ENCODE data around the gene DAB2.

DAB2 gene

GRCh38 chr5:39428640-39429039 lies 3.9 kb upstream of the DAB2 start:
- H3K4me3 ChIP-seq (ENCODE audit: low read depth, low read length), result no peak overlapping the region
- peaks cover 10% of the 10 kb centered on the region for H3K4me1 ChIP-seq (ENCODE audit: control insufficient read depth, insufficient read depth, low read length)
- H3K36me3 ChIP-seq (ENCODE audit: control insufficient read depth, insufficient read depth, low read length), result no peaks in the 10 kb centered on the region
- H3K9me3 ChIP-seq (ENCODE audit: control insufficient read depth, insufficient read depth, low read length), result no peaks in the 10 kb centered on the region
- no peak overlapping the region for H3K9ac ChIP-seq (ENCODE audit: low read depth, low read length)
- H3K27me3 ChIP-seq (ENCODE audit: control insufficient read depth, insufficient read depth, low read length), result peaks cover 17% of the 10 kb centered on the region

GRCh38 chr5:39427633-39428032 lies 2.9 kb upstream of the DAB2 start:
- H3K27me3 ChIP-seq (ENCODE audit: control insufficient read depth, insufficient read depth, low read length), result peaks cover 25% of the 10 kb centered on the region
- H3K4me1 ChIP-seq (ENCODE audit: control insufficient read depth, insufficient read depth, low read length), result peaks cover 10% of the 10 kb centered on the region
- no peaks in the 10 kb centered on the region for H3K36me3 ChIP-seq (ENCODE audit: control insufficient read depth, insufficient read depth, low read length)
- no peaks in the 10 kb centered on the region for H3K9me3 ChIP-seq (ENCODE audit: control insufficient read depth, insufficient read depth, low read length)
- no peak overlapping the region for H3K9ac ChIP-seq (ENCODE audit: low read depth, low read length)
- no peak overlapping the region for H3K4me3 ChIP-seq (ENCODE audit: low read depth, low read length)

GRCh38 chr5:39427229-39427628 lies 2.4 kb upstream of the DAB2 start:
- no peaks in the 10 kb centered on the region for H3K9me3 ChIP-seq (ENCODE audit: control insufficient read depth, insufficient read depth, low read length)
- H3K4me3 ChIP-seq (ENCODE audit: low read depth, low read length), result no peak overlapping the region
- H3K27me3 ChIP-seq (ENCODE audit: control insufficient read depth, insufficient read depth, low read length), result peaks cover 27% of the 10 kb centered on the region
- peaks cover 13% of the 10 kb centered on the region for H3K4me1 ChIP-seq (ENCODE audit: control insufficient read depth, insufficient read depth, low read length)
- H3K9ac ChIP-seq (ENCODE audit: low read depth, low read length), result no peak overlapping the region
- no peaks in the 10 kb centered on the region for H3K36me3 ChIP-seq (ENCODE audit: control insufficient read depth, insufficient read depth, low read length)

- Histone ChIP-seq H3K27me3 (ENCODE audit: control insufficient read depth, insufficient read depth, low read length) (peaks cover 27% of the 10 kb centered on the region), H3K4me3 (ENCODE audit: low read depth, low read length) (no peak overlapping the region), H3K9ac (ENCODE audit: low read depth, low read length) (no peak overlapping the region), H3K9me3 (ENCODE audit: control insufficient read depth, insufficient read depth, low read length) (no peaks in the 10 kb centered on the region), H3K36me3 (ENCODE audit: control insufficient read depth, insufficient read depth, low read length) (no peaks in the 10 kb centered on the region), H3K4me1 (ENCODE audit: control insufficient read depth, insufficient read depth, low read length) (peaks cover 13% of the 10 kb centered on the region)
Observed at GRCh38 chr5:39426746-39427105, 1.9 kb upstream of the DAB2 start.

GRCh38 chr5:39426051-39426745 lies 1.4 kb upstream of the DAB2 start:
- peaks cover 13% of the 10 kb centered on the region for H3K4me1 ChIP-seq (ENCODE audit: control insufficient read depth, insufficient read depth, low read length)
- no peaks in the 10 kb centered on the region for H3K9me3 ChIP-seq (ENCODE audit: control insufficient read depth, insufficient read depth, low read length)
- no peak overlapping the region for H3K9ac ChIP-seq (ENCODE audit: low read depth, low read length)

GRCh38 chr5:39423331-39423751 lies 1.4 kb downstream of the DAB2 start:
- H3K9ac ChIP-seq (ENCODE audit: low read depth, low read length), result no peak overlapping the region
- peaks cover 27% of the 10 kb centered on the region for H3K27me3 ChIP-seq (ENCODE audit: control insufficient read depth, insufficient read depth, low read length)
- H3K4me3 ChIP-seq (ENCODE audit: low read depth, low read length), result no peak overlapping the region
- H3K4me1 ChIP-seq (ENCODE audit: control insufficient read depth, insufficient read depth, low read length), result peaks cover 13% of the 10 kb centered on the region
- no peaks in the 10 kb centered on the region for H3K36me3 ChIP-seq (ENCODE audit: control insufficient read depth, insufficient read depth, low read length)
- H3K9me3 ChIP-seq (ENCODE audit: control insufficient read depth, insufficient read depth, low read length), result no peaks in the 10 kb centered on the region

More at GRCh38 chr5:39426051-39426745, 1.4 kb upstream of the DAB2 start:
- Histone ChIP-seq H3K4me3 (ENCODE audit: low read depth, low read length) (no peak overlapping the region), H3K36me3 (ENCODE audit: control insufficient read depth, insufficient read depth, low read length) (no peaks in the 10 kb centered on the region), H3K27me3 (ENCODE audit: control insufficient read depth, insufficient read depth, low read length) (peaks cover 27% of the 10 kb centered on the region)

GRCh38 chr5:39422728-39423285 lies 2.0 kb downstream of the DAB2 start:
- H3K9me3 ChIP-seq (ENCODE audit: control insufficient read depth, insufficient read depth, low read length), result no peaks in the 10 kb centered on the region
- no peak overlapping the region for H3K4me3 ChIP-seq (ENCODE audit: low read depth, low read length)
- H3K36me3 ChIP-seq (ENCODE audit: control insufficient read depth, insufficient read depth, low read length), result no peaks in the 10 kb centered on the region
- peaks cover 27% of the 10 kb centered on the region for H3K27me3 ChIP-seq (ENCODE audit: control insufficient read depth, insufficient read depth, low read length)
- peaks cover 13% of the 10 kb centered on the region for H3K4me1 ChIP-seq (ENCODE audit: control insufficient read depth, insufficient read depth, low read length)
- no peak overlapping the region for H3K9ac ChIP-seq (ENCODE audit: low read depth, low read length)

GRCh38 chr5:39422036-39422606 lies 2.7 kb downstream of the DAB2 start:
- Histone ChIP-seq H3K4me1 (ENCODE audit: control insufficient read depth, insufficient read depth, low read length) (peaks cover 8% of the 10 kb centered on the region), H3K36me3 (ENCODE audit: control insufficient read depth, insufficient read depth, low read length) (no peaks in the 10 kb centered on the region), H3K9me3 (ENCODE audit: control insufficient read depth, insufficient read depth, low read length) (no peaks in the 10 kb centered on the region), H3K27me3 (ENCODE audit: control insufficient read depth, insufficient read depth, low read length) (peaks cover 27% of the 10 kb centered on the region), H3K9ac (ENCODE audit: low read depth, low read length) (no peak overlapping the region), H3K4me3 (ENCODE audit: low read depth, low read length) (no peak overlapping the region)

GRCh38 chr5:39420482-39421145 lies 4.2 kb downstream of the DAB2 start:
- H3K4me1 ChIP-seq (ENCODE audit: control insufficient read depth, insufficient read depth, low read length), result peaks cover 10% of the 10 kb centered on the region

GRCh38 chr5:39419796-39420195 lies 5.0 kb downstream of the DAB2 start:
- Histone ChIP-seq H3K9me3 (ENCODE audit: control insufficient read depth, insufficient read depth, low read length) (no peaks in the 10 kb centered on the region), H3K4me1 (ENCODE audit: control insufficient read depth, insufficient read depth, low read length) (peaks cover 6% of the 10 kb centered on the region), H3K9ac (ENCODE audit: low read depth, low read length) (no peak overlapping the region), H3K27me3 (ENCODE audit: control insufficient read depth, insufficient read depth, low read length) (peaks cover 15% of the 10 kb centered on the region), H3K4me3 (ENCODE audit: low read depth, low read length) (no peak overlapping the region), H3K36me3 (ENCODE audit: control insufficient read depth, insufficient read depth, low read length) (no peaks in the 10 kb centered on the region)

More at GRCh38 chr5:39420482-39421145, 4.2 kb downstream of the DAB2 start:
- no peak overlapping the region for H3K4me3 ChIP-seq (ENCODE audit: low read depth, low read length)
- H3K27me3 ChIP-seq (ENCODE audit: control insufficient read depth, insufficient read depth, low read length), result peaks cover 17% of the 10 kb centered on the region
- no peaks in the 10 kb centered on the region for H3K9me3 ChIP-seq (ENCODE audit: control insufficient read depth, insufficient read depth, low read length)
- no peak overlapping the region for H3K9ac ChIP-seq (ENCODE audit: low read depth, low read length)
- H3K36me3 ChIP-seq (ENCODE audit: control insufficient read depth, insufficient read depth, low read length), result no peaks in the 10 kb centered on the region

GRCh38 chr5:39417979-39418378 lies 6.8 kb downstream of the DAB2 start:
- H3K9me3 ChIP-seq (ENCODE audit: control insufficient read depth, insufficient read depth, low read length), result no peaks in the 10 kb centered on the region
- no peak overlapping the region for H3K9ac ChIP-seq (ENCODE audit: low read depth, low read length)
- no peaks in the 10 kb centered on the region for H3K36me3 ChIP-seq (ENCODE audit: control insufficient read depth, insufficient read depth, low read length)
- H3K27me3 ChIP-seq (ENCODE audit: control insufficient read depth, insufficient read depth, low read length), result peaks cover 4% of the 10 kb centered on the region
- peaks cover 8% of the 10 kb centered on the region for H3K4me1 ChIP-seq (ENCODE audit: control insufficient read depth, insufficient read depth, low read length)
- H3K4me3 ChIP-seq (ENCODE audit: low read depth, low read length), result no peak overlapping the region

- H3K4me3 ChIP-seq (ENCODE audit: low read depth, low read length), result no peak overlapping the region
- no peaks in the 10 kb centered on the region for H3K36me3 ChIP-seq (ENCODE audit: control insufficient read depth, insufficient read depth, low read length)
- no peaks in the 10 kb centered on the region for H3K9me3 ChIP-seq (ENCODE audit: control insufficient read depth, insufficient read depth, low read length)
- H3K9ac ChIP-seq (ENCODE audit: low read depth, low read length), result no peak overlapping the region
- H3K27me3 ChIP-seq (ENCODE audit: control insufficient read depth, insufficient read depth, low read length), result no peaks in the 10 kb centered on the region
- peaks cover 7% of the 10 kb centered on the region for H3K4me1 ChIP-seq (ENCODE audit: control insufficient read depth, insufficient read depth, low read length)
Observed at GRCh38 chr5:39415201-39415600, 9.6 kb downstream of the DAB2 start.

Measured in iPS-15b (cell line).